Thoracic aorta (tissue), 2 donors: ENCODE measurements around the gene RRAGD. TPM values are rescaled to one million over a fixed set of nuclear protein-coding genes. Genes with fewer than 3 reads are reported as not detected.

Experiments
- ATAC-seq: fragments of 150-250 bp; one replicate; pipeline ENCODE4 v1.8.0; 2017; ENCODE audit warnings: low read depth; ENCODE audit not compliant: insufficient number of reproducible peaks, low FRiP score
- DNase-seq: peaks from one replicate; pipeline ENCODE4 v3.0.0-alpha.2; 2020; ENCODE audit warnings: low spot score
- H3K27ac ChIP-seq, 2 donors: fragments of 200-600 bp; sonication (generic); 1 replicate in 1 of 2; 2 replicates in 1 of 2; pipeline ENCODE4 v1.5.1; 2016; ENCODE audit warnings: mild to moderate bottlenecking in 2 of 2, moderate library complexity in 2 of 2
- H3K27me3 ChIP-seq: fragments of 200-600 bp; sonication (generic); replicated peaks from 2 replicates; pipeline ENCODE4 v1.6.0; 2016; ENCODE audit warnings: mild to moderate bottlenecking; ENCODE audit not compliant: insufficient read depth
- H3K36me3 ChIP-seq: fragments of 200-600 bp; sonication (generic); one replicate; pipeline ENCODE4 v1.5.1; 2016
- H3K4me1 ChIP-seq, 2 donors: fragments of 200-600 bp; sonication (generic); 1 replicate in 1 of 2; 2 replicates in 1 of 2; pipeline versions ENCODE4 v1.5.1 to v1.6.0; 2016; ENCODE audit warnings: low read depth in 2 of 2, mild to moderate bottlenecking in 1 of 2; ENCODE audit not compliant: control insufficient read depth in 1 of 2
- H3K4me3 ChIP-seq: fragments of 200-600 bp; sonication (generic); 2 replicates; pipeline ENCODE4 v1.5.1; 2016; ENCODE audit warnings: mild to moderate bottlenecking
- H3K9me3 ChIP-seq: fragments of 200-600 bp; sonication (generic); 2 replicates; pipeline ENCODE4 v1.5.1; 2016
- CTCF ChIP-seq: fragments of 200-600 bp; sonication (generic); IDR thresholded peaks from one replicate; pipeline ENCODE4 v1.5.1; 2019; ENCODE audit warnings: antibody characterized with exemption
- total RNA-seq, 2 donors: library from RNA; depleted of rRNA; stranded (reverse); fragments of >200 nt; gene quantifications; one replicate each; pipeline versions ENCODE4 v1.1.0 to v1.2.3, GENCODE V29; 2016

RRAGD gene
- total RNA-seq, 2 donors from 2014 or later, result 11.0 to 25.8 TPM

GRCh38 chr6:89387516-89388201 is 24.4 kb downstream of the RRAGD start:
- no peak for ATAC-seq
- no peak overlapping the region for H3K27ac ChIP-seq
- no peaks in the 10 kb centered on the region for H3K27me3 ChIP-seq
- no peak for TF ChIP-seq CTCF
- no peak for DNase-seq
- no peak overlapping the region for H3K4me3 ChIP-seq
- no peaks in the 10 kb centered on the region for H3K4me1 ChIP-seq
- H3K36me3 ChIP-seq, result no peaks in the 10 kb centered on the region
- no peaks in the 10 kb centered on the region for H3K9me3 ChIP-seq

- DNase-seq (no peak), ATAC-seq (no peak)
- H3K4me3 ChIP-seq, result no peak overlapping the region
- H3K4me1 ChIP-seq, result no peaks in the 10 kb centered on the region
- H3K9me3 ChIP-seq, result no peaks in the 10 kb centered on the region
- no peak for TF ChIP-seq CTCF
- H3K27me3 ChIP-seq, result no peaks in the 10 kb centered on the region
- H3K36me3 ChIP-seq, result no peaks in the 10 kb centered on the region
- H3K27ac ChIP-seq, result no peak overlapping the region
Measured at GRCh38 chr6:89386917-89387491, 25.1 kb downstream of the RRAGD start.

- no peak for DNase-seq
- H3K4me3 ChIP-seq, result no peak overlapping the region
- H3K9me3 ChIP-seq, result no peaks in the 10 kb centered on the region
- no peaks in the 10 kb centered on the region for H3K36me3 ChIP-seq
- H3K27ac ChIP-seq, result no peak overlapping the region
- no peaks in the 10 kb centered on the region for H3K4me1 ChIP-seq
- ATAC-seq, result no peak
- H3K27me3 ChIP-seq, result no peaks in the 10 kb centered on the region
- TF ChIP-seq CTCF, result no peak
Measured at GRCh38 chr6:89385846-89386245, 26.2 kb downstream of the RRAGD start.

GRCh38 chr6:89385156-89385667 is 26.9 kb downstream of the RRAGD start:
- H3K27me3 ChIP-seq, result no peaks in the 10 kb centered on the region
- DNase-seq (no peak), ATAC-seq (no peak)
- no peaks in the 10 kb centered on the region for H3K36me3 ChIP-seq
- H3K27ac ChIP-seq, result no peak overlapping the region
- no peak overlapping the region for H3K4me3 ChIP-seq
- no peaks in the 10 kb centered on the region for H3K9me3 ChIP-seq
- no peak for TF ChIP-seq CTCF
- H3K4me1 ChIP-seq, result no peaks in the 10 kb centered on the region

GRCh38 chr6:89381031-89381430 is 31.0 kb downstream of the RRAGD start:
- no peak for TF ChIP-seq CTCF

More at GRCh38 chr6:89381031-89381430, 31.0 kb downstream of the RRAGD start:
- ATAC-seq (no peak), DNase-seq (no peak)
- H3K4me1 ChIP-seq, result no peaks in the 10 kb centered on the region
- H3K4me3 ChIP-seq, result no peak overlapping the region
- no peak overlapping the region for H3K27ac ChIP-seq
- H3K9me3 ChIP-seq, result no peaks in the 10 kb centered on the region
- H3K36me3 ChIP-seq, result no peaks in the 10 kb centered on the region
- no peaks in the 10 kb centered on the region for H3K27me3 ChIP-seq
